Hematopoietic multipotent progenitor cell treated with erythropoietin and hydrocortisone succinate and interleukin-3 and kit ligand, for 4 days (in vitro differentiated cells): Measurements from ENCODE around the gene CD48.
"Not testable (repeated sequence)": the region's sequence is repeated elsewhere in the genome, so short reads cannot be mapped to it uniquely, and the experiment has no call there.

ENCODE experiments used
- DNase-seq: peaks from one replicate; pipeline ENCODE4 v3.0.0-alpha.2; 2015

CD48 gene

DNA sequence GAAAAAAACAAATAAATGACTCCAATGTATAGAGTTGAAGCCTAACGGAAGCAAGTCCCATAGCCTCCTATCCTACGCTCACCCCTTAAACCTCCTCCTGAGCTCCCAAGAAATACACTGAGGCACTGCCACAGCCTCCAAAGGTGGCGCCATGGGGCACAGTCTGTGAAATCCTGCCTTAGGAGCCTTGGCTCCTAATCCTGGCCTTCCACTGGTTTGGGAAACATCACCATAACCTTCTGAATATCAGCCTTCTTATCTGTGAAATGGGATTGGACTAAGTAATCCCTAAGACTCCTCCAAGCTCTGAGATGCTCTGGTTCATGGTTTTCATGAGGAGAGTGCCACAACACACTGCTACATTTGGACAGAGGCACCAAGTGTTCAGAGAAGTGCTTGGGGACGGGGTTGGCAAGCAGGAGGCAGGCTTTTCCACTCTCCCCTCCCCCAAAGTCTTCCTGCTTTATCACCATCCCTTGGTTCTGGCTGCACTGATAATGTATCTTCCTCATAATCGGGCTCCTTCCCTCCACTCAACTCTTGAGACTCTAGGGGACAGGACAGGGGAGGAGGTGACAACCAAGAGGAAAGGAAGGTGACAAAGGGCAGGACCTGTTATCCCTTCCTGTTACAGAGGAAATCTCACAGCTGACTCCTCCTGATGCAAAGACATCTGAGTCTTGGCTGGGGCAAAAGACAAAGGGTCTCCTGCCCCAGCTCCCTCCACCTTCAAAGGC is 30.2 kb upstream of the CD48 start:
- DNase-seq, result no peak

DNA sequence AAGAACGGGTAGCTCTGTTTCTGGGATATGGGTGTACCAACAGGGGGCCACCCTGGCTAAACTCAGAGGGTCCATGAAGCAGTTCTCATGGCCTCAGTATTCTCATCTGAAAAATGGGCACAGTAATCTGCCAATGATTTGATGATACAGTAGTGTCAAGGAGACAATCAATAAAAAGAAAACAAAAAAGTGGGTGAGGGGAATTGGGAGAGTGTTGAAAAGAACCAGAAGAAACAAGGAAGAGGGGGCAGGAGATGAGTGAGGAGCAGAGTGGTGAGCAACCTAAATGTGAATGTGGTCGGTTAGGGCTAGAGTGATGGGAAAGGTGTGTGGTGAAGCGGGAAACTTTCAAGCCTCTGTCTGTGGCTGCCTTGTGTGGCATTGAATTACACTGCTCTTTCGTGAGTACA is 29.5 kb upstream of the CD48 start:
- DNase-seq, result no peak

DNA sequence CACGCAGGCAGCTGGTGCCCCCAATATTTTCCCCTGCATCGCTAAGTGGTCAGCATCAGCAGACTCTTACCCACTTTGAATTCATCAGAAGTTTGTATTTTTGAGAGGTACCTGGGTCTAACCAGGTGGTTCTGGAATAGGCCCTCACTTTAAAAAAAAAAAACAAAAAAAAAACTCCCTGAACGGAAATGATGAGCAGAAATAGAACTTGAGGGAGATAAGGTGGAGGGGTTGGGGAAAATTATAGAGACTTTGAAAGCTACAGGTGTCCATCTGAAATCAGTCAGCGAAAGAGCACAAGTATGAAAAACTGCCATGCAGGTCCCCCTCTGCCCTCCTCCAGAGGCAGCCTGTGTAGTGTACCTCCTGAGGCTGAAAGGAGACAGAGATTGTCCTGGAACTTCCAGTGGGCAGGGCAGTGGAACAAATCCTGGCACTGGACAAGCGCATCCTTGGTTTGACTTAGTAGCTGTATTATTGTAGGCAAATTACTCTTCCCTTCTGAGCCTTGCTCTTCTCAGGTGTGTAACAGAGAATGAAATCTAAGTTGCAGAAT is 28.6 kb upstream of the CD48 start:
- DNase-seq, result no peak

DNA sequence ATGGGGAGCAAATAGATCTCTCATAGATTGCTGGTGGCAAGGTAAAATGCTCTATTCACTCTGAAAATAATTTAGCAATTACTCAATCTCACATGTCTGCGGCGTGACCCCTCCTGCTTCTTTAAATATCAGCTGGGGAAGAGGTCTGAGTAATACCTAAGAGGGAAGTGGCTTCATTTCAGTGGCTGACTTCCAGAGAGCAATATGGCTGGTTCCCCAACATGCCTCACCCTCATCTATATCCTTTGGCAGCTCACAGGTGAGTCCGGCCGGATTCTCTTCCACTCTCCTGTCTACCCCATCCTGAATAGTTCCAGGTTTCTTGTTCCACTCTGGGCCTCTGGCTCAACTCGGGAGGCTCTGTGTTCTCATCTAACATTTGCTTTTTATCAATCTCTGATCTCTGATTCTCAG is 27.5 kb upstream of the CD48 start, which contains the start of gene SLAMF7:
TSS of gene SLAMF7 (plus strand) at position 150 of the 414 bp plus-strand sequence. CDS start at position 205, 55 bp downstream.
- DNase-seq, result peak; percentile 61

DNA sequence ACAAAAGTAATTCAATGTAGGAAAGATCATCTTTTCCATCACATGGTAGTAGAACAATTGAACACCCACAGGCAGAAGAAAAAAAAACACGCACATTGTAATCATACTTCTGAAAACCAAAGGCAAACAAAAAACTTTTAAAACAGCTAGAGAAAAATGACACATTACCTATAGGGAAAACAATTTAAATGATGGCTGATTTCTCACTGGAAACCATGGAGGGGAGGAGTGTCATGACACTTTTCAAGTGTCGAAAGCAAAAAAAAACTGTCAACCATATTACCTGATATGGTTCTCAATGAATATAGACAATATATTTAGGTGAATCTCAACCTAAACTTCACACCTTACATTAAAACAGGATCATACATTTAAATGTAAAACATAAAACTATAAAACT is 26.6 kb upstream of the CD48 start:
- no peak for DNase-seq

DNA sequence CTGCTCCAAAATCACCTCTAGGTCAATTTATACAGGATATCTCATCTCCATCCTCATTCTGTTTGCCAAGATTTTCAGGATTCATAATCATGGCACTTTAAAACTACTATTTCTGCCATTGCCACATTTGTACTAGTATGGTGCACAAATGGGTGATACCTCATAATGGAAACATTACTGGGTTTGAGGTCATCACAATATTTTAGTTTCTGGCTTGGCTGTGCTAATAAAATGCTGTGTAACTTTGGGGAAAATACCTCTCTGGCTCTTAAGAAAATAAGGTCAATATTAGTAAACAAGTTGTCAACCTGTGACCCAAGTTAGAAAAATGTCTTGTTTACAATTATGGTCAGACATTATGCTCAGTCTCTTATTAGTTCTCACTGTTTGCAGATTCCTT is 22.7 kb upstream of the CD48 start:
- no peak for DNase-seq

DNA sequence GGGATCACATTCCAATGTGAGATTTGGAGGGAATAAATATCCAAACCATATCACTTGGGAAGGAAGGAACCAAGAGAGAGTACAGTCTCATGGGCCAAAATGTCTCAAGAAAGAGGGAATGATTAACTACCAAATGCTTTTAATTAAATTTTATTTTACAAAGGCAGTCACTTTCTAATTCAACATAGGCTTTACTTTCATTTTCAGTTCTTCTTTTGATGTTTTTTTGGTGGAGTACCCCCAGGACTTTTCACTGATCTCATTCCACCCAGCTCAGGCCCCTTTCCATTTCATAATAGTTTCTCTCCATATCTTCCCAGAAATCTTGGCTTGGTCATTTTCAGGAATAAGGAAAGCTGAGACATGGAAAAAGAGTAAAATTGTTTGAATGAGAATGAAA is 22.3 kb upstream of the CD48 start:
- DNase-seq, result no peak

DNA sequence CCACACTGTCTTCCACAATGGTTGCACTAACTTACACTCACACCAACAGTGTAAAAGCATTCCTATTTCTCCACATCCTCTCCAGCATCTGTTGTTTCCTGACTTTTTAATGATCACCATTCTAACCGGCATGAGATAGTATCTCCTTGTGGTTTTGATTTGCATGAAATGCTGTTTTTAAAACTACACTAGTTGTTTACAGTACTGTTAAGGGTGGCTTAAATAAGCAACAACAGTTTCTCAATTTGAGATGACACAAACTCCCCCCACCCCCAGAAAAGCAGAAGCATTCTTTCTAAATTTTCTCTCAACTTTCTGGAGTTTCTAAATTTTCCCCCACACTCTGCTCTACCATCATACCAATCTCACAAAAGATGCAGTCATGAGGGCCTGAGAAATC is 20.4 kb upstream of the CD48 start:
- DNase-seq, result no peak

DNA sequence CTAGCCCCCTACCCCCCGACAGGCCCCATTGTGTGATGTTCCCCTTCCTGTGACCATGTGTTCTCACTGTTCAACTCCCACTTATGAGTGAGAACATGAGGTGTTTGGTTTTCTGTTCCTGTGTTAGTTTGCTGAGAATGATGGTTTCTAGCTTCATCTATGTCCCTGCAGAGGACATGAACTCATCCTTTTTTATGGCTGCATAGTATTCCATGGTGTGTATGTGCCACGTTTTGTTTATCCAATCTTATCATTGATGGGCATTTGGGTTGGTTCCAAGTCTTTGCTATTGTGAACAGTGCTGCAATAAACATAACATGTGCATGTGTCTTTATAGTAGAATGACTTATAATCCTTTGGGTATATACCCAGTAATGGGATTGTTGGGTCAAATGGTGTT is 19.9 kb upstream of the CD48 start:
- not testable (repeated sequence) for DNase-seq

DNA sequence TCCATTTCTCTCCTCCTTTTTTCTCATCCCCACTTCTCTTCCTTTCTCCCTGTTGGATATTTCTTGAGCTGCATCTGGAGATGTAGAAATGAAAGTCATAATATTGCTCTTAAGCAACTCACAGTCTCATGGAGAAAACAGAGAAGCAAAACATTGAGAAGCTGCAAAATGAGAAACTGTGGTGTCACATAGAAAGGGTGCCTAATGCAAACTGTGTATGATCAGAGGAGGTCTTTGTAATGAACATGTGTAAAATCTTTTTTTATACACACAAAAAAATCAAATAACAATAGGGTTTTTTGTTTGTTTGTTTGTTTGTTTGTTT is 15.7 kb upstream of the CD48 start:
- no peak for DNase-seq

DNA sequence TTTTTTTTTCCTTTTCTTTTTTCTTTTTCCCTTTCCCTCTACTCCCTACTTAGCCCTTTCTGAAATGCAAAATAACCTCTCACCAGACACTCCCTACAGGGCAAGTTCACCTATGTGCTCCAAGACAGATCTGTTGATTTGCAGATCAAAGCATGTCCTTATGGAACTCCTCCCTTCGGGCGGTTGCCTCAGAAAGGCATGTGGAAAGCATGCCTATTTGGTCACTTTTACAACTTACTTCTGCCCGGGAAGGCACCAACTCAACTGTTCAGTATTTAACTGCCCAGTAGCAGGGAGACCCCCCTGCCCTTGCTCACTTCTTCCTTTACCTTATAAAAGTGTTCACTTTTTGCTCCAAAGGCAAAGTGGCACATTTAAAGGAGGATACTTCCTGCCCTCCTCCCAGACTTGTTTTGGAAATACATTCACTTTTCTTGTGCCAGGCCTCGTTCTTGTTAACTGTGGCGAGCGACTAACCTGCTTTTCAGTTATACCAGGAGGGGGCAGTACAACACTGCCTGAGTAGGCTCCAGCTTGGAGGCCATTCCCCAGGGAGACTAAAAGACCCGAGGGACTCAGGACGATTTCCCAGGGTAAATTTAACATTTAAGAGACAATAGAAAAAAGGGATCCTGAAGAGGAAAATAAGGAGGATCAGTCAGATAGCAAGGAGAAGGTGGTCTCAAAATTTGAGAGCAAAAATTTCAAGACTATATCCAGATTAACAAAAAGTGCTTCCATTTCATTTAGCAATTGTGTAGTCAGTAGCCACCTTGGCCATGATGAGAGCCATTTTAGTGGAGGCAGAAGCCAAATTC is 15.1 kb upstream of the CD48 start:
- peak; percentile 91 for DNase-seq

DNA sequence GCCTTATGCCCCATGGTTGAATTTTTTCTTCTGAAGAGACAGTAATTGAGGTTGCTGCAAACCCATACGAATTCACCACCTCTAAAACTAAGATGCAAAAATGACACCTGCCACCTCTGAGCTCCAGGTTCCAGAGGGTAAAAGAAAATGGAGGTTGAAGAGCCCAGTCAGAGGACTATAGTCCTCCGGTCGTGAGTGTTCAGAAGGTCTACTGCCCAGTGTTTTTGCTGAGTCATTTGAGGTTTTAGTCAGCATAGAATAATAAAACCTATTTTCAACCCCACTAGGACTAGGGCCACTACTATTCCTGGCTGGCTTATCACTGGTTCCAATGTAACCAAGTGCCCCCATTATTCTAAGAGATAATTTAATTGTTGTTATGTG is 14.5 kb upstream of the CD48 start:
- DNase-seq, result peak; percentile 85

DNA sequence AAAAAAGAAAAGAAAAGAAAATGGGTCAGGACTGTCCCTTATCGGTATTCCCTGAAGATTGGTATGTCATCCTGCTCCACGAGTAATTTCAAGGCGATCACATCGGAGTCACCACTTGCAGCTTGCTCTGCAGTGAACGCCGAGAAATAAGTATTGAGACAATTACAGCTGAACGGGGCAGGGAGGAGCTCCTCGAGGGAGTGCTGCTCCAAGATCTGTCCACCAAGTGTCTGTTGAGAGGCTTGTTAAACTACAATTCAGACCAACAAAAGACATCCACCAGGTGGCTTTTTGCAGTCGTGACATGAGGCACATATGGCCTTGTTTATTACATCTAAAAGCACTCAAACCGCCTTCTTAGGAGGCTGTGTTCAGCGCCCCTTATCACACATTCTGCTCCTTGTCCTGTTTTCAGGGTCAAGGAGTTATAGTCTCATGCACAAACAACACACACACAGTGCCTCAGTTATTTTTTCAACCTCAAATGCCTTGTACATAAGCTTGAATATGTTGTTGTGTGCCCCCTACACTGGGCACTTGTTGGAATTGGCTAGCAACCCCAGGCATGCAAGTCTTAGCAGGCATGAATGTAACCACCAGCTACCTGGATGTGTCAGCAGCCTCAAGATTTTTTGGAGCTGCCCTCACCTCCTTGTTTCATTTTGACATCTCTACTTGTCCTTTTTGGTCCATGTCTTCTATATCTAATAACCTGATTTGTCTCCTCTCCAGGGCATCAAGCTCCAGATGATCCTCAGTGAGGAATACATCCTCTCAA is 13.0 kb upstream of the CD48 start:
- DNase-seq, result peak; percentile 59

DNA sequence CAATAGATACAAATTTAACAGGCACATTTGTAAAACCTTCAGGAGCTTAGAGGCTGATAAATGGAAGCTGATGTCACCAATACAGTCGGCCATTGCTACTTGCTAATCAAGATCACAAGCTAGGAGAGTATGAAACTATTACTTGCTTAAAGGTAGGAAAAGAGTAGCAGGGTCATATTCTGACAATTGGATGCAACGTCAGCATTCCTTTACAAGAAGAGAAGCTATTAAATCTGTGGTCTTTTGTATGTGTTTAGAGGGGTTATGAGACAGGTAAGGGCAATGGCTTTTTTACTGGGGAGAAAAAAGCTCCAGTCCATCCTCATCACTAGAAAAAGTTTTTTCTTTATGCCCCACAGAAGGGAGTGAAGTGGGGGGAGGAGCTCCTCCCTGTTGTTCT is 11.7 kb upstream of the CD48 start:
- DNase-seq, result no peak

DNA sequence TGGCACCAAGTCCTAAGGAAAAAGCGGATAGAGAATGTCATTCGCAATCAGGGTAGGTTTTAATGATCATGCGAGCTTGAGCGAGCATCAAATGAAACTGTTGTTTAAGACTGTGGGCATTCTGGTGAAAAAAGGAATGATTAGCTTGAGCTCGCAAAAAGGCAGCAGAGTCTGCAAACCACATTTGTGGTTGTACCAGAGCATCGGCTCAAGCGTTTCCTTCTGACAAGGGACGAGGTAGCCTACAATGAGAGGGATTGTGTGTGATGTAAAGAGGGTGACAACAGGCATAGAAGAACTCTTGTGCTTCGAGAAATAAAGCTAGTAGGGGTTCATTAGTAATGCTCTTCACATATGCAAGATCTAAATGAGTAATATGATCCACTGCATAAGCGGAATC is 11.1 kb upstream of the CD48 start:
- peak; percentile 74 for DNase-seq

DNA sequence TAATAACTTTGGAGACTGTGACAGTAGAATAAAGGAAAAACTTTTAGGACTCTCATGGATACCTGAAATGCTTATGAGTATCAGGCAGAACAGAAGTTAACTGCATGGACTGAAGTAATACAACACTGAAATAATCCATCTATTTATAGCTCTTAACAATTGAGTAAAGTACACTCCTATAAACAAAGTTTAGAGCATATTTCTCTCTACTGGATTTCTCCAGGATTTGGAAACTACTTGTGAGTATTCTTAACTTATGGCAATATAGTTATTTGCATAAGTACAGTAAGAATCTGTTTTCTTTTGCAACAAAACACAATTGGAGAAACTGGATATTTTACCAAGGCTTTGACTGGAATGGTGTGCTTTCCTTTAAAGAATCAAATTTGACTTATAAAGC is 9.9 kb upstream of the CD48 start:
- no peak for DNase-seq

DNA sequence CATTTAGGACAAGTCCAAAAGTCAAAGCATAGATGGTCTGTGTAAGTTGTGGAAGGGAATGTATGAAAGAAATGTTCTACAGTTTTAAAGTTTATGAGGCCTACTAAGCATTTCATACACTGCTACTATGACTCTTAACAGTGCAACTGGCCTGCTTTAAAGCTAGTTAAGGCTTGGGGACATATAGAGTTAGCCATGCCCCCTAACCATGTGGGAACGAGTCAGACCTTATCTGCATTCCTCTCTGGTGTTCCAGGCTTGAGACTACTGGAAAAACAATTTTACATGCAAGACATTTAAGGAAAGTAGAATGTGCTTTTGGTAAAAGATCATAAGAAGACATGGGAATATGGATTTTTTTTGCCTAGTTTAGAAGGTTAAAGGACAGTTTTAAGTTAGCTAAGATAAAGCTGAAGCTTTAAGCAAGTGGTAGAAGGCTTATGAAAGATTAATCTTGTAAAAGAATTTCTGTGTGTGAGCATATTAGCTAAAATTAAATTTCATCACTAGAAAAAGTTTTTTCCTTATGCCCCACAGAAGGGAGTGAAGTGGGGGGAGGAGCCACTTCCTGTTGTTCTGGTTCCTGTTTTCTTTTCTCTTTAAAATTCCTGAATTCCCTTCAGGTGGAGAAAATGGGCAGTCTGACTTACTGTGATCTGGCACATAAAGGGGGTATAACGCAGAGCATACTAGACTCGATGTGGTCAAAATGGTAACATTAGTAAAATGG is 8.9 kb upstream of the CD48 start:
- no peak for DNase-seq

DNA sequence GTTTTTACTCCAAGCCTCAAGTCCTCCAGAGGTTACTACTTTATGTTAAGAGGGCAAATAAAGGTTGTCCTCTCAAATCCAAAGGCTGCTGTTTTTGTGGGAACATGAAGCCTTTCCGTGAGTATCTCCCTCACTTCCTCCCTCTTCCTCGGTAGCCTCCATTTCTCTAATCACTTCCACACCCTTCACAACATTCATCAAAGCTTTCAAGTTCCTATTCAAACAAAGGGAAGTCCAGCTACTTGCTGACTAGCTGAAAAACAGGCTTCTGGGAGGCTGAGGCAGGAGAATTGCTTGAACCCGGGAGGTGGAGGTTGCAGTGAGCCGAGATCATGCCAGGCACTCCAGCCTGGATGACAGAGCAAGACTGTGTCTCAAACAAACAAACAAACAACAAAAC is 6.6 kb upstream of the CD48 start:
- DNase-seq, result no peak

DNA sequence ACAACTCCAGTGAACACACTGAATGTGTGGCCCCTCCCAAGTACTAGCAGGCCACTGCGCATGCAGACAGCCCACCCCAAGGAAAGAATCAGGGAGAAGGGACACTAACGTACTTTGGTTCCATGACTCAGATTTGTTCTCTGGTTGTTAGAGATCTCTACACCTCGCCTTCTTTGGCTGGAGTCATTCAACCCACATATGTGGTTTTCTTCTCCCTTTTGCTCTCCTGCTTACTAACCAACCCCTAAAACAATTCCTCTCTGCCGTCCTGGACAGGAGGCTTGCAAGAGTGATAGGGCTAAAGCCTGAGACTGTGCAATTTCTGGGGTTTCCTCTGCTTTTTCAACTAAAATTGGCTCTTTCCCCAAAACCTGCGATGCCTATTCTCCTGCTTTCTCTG is 5.7 kb upstream of the CD48 start:
- DNase-seq, result no peak

DNA sequence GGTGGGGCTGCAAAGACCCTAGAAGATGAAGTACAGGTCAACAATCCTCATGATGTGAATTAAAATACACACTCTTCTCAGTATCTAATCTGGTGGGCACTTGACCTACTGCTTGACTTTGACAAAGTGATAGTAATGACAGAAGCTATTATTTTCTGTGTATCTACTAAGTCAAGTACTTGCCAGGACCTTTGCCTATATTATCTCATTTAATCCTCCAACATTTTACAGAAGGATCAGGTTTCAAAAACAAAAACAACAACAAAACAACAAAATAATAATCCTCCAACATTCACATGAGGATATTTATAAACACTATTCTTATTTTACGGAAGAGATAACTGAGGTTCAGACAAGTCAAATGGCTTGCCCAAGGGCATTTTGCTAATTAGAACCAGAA is 4.4 kb upstream of the CD48 start:
- no peak for DNase-seq

DNA sequence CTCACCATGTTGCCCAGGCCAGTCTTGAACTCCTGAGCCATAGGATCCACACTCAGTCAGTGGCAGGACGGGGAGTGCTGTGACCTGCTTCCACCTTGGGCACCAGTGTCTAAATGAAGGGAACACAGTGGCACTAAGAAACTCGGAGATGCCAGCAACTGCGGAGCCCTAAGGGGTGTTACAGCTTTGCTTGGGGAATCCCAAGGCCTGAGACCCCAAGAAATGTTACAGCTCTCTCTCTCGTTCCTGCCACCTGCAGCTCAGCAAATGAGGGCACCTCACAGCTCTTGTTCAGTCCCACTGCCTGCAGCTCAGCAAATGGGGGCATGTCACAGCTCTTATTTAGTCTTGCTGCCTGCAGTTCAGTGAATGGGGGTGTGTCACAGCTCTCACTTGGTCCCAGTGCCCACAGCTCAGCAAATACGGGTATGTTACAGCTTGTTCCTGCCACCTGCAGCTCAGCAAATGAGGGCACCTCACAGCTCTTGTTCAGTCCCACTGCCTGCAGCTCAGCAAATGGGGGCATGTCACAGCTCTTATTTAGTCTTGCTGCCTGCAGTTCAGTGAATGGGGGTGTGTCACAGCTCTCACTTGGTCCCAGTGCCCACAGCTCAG is 2.5 kb upstream of the CD48 start:
- not testable (repeated sequence) for DNase-seq

DNA sequence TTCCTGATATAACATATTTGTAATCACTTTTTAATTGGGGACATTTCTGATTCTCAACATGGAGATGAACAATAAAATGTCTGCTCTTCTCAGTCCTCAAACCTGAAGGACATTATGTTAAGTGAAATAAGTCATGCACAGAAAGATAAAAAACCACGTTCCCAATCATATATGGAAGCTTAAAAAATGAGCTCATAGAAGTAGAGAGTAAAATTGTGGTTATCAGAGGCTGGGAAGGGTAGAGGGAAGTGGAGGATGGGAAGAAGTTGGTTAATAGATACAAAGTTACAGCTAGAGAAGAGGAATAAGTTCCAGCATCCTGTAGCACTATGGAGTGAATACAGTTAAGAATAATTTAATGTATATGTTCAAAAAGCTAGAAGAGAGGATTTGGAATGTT is 1.5 kb upstream of the CD48 start:
- DNase-seq, result peak; percentile 61
